Measurements from ENCODE around the gene NDUFB8.

NDUFB8 gene

GRCh38 chr10:100479037-100479436 lies 50.6 kb downstream of the NDUFB8 start:
- no peak overlapping the region for H3K4me3 ChIP-seq (ENCODE audit: low read depth, low read length)
- DNase-seq (ENCODE audit: low read depth): no peak
- TF ChIP-seq POLR2A (IDR thresholded peaks at IDR 0.05; ENCODE audit: extremely low read depth, insufficient read length) (no peak), CTCF (IDR thresholded peaks at IDR 0.05; ENCODE audit: low read depth, low read length) (no peak), MAX (IDR thresholded peaks at IDR 0.05; ENCODE audit: low read depth, low read length) (no peak), MYC (IDR thresholded peaks at IDR 0.05; ENCODE audit: low read depth, low read length) (no peak)

DNA sequence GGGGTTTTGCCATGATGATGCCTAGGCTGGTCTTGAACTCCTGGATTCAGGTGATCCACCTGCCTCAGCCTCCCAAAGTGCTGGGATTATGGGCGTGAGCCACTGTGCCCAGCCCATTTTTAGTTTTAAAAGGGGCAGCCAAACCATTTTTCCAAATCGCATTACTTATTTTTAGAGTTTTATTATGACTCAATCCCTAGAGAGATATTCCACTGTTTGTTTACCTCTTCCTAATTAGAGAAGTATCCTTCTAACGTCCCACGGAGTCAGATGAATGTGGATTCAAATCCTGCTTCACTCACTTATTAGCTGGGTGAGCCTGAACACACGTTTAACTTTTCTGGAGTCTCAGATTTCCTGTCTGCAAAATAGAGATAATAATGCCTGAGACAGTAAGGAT lies 51.7 kb downstream of the NDUFB8 start:
- TF ChIP-seq CTCF (IDR thresholded peaks at IDR 0.05; ENCODE audit: low read depth, low read length): no peak
- no peak for TF ChIP-seq MAX (IDR thresholded peaks at IDR 0.05; ENCODE audit: low read depth, low read length)
- TF ChIP-seq MYC (IDR thresholded peaks at IDR 0.05; ENCODE audit: low read depth, low read length): no peak
- TF ChIP-seq POLR2A (IDR thresholded peaks at IDR 0.05; ENCODE audit: extremely low read depth, insufficient read length): no peak
- DNase-seq (ENCODE audit: low read depth): no peak
- no peak overlapping the region for H3K4me3 ChIP-seq (ENCODE audit: low read depth, low read length)
